ENCODE measurements around the gene EFCAB6.
"Not testable (repeated sequence)": the region's sequence is repeated elsewhere in the genome, so short reads cannot be mapped to it uniquely, and the experiment has no call there.

EFCAB6 gene

GRCh38 chr22:43711681-43712080 is 100.4 kb downstream of the EFCAB6 start:
- no peak for DNase-seq (ENCODE audit: low read depth, low spot score)

GRCh38 chr22:43707648-43708047 is 104.5 kb downstream of the EFCAB6 start:
- no peak for DNase-seq (ENCODE audit: low read depth, low spot score)

- no peak for DNase-seq (ENCODE audit: low read depth, low spot score)
Observed at GRCh38 chr22:43706571-43707328, 105.4 kb downstream of the EFCAB6 start.

- DNase-seq (ENCODE audit: low read depth, low spot score), result no peak
Observed at GRCh38 chr22:43706151-43706550, 106.0 kb downstream of the EFCAB6 start.

- no peak for DNase-seq (ENCODE audit: low read depth, low spot score)
Observed at GRCh38 chr22:43704051-43704450, 108.1 kb downstream of the EFCAB6 start.

- DNase-seq (ENCODE audit: low read depth, low spot score), result no peak
Observed at GRCh38 chr22:43698403-43698802, 113.7 kb downstream of the EFCAB6 start.

DNA sequence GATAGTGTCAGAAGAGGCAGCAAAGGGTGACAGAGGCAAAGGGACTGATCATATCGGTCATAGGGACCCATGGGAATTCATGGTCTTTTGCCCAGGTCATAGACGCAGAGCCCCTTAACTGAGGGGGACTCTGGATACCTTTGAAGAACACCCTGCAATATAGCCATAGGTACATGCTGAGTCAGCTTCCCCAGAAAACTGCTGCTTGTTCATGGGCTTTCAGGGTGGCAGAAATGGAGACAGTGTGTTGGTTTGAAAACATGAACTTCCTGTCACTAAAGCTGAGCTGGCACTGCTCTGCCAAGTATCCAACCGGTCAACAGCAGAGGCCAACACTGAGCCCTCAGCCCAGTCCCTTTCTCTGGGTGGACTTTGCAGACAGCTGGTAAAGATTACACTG is 114.2 kb downstream of the EFCAB6 start:
- no peak for DNase-seq (ENCODE audit: low read depth, low spot score)

DNA sequence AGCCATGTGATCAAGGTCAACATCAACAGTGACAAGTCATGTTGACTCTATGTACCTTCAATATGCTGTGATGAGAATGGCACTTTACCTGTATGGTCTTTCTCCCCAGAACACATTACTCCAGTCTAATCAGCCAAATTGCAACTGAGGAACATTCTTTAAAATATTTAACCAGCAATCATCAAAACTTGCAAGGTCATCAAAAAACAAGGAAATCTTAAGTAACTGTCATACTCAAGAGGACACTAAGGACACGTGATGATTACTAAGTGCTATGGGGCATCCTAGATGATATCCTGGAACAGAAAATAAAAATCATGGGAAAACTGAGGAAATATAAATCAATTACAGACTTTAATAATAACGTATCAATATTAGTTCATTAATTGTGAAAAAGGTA is 118.9 kb downstream of the EFCAB6 start:
- no peak for DNase-seq (ENCODE audit: low read depth, low spot score)

GRCh38 chr22:43689356-43689755 is 122.7 kb downstream of the EFCAB6 start:
- DNase-seq (ENCODE audit: low read depth, low spot score), result no peak

GRCh38 chr22:43682851-43683250 is 129.3 kb downstream of the EFCAB6 start:
- no peak for DNase-seq (ENCODE audit: low read depth, low spot score)

GRCh38 chr22:43681731-43682360 is 130.3 kb downstream of the EFCAB6 start:
- no peak for DNase-seq (ENCODE audit: low read depth, low spot score)

DNA sequence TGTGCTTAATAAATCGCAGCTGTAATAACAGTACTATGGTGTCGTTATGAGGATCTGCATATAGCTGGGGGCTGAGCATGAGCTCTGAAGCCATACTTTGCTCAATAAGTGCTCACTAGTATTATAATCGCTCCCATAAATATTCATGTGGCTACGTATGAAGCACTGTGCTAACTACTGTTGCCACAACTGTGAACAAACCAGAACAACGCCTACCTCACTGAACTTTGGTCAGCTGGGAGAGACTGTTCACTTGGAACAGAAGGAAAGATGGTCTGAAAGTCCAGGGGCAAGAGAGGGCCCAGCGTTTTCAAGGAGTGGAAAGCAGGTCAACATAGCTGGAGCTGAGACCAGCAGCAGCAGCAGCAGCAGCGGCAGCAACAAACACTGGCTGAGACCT is 141.6 kb downstream of the EFCAB6 start:
- DNase-seq (ENCODE audit: low read depth, low spot score), result no peak

DNA sequence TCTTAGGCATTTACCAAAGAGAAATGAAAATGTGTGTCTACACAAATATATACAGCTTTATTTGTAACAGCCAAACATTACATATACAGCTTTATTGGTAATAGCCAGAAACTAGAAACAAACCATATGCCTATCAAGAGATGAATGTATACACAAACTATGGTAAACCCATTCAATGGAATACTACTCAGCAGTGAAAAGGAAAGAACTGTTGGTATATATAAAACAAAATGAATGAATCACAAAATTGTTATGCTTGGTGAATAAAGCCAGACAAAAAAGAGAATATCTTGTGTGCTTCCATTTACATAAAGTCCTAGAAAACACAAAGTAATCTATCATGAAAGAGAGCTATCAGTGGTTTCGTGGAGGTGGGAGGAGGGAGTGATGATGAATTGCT is 142.9 kb downstream of the EFCAB6 start:
- DNase-seq (ENCODE audit: low read depth, low spot score), result no peak

DNA sequence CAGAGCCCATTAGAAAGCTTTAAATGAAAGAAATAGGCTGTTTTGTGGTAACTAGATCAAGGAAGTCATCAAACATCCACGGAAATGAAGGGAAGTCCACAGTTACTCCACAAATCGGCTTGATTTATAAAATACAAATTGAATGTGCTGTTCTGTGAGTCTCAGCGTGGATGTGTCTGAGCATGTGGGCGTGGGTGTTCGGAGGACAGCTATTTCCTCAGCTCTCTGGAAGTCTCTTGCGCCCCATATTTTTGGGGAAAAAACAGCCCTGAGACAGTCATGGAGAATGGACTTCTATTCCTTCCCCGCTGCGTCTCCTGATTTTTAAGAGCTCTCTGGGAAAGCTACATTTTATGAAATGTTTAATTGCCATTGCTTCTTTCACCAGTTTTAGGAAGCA is 144.4 kb downstream of the EFCAB6 start:
- no peak for DNase-seq (ENCODE audit: low read depth, low spot score)

- DNase-seq (ENCODE audit: low read depth, low spot score), result no peak
Observed at GRCh38 chr22:43666457-43666856, 145.6 kb downstream of the EFCAB6 start.

- no peak for DNase-seq (ENCODE audit: low read depth, low spot score)
Observed at GRCh38 chr22:43658823-43659222, 153.3 kb downstream of the EFCAB6 start.

- not testable (repeated sequence) for DNase-seq (ENCODE audit: low read depth, low spot score)
Observed at GRCh38 chr22:43656581-43656980, 155.5 kb downstream of the EFCAB6 start.

DNA sequence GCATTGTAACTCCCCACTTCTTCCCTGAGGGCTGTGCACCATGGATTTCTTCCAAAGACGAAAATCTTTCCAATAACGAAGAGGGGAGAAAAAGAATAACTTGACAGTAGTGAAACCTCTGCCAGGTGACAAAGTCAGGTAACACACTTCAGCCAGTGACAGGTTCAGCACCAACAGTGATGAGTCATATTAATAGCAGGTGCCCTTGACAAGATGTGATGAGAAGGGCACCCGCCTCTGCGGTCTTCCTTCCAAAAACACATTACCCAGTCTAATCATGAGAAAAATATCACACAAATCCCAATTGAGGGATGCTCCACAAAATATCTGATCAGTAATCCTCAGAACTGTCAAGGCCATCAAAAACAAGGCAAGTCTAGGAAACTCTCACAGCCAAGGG is 157.8 kb downstream of the EFCAB6 start:
- DNase-seq (ENCODE audit: low read depth, low spot score), result no peak

GRCh38 chr22:43652845-43653244 is 159.3 kb downstream of the EFCAB6 start:
- no peak for DNase-seq (ENCODE audit: low read depth, low spot score)

DNA sequence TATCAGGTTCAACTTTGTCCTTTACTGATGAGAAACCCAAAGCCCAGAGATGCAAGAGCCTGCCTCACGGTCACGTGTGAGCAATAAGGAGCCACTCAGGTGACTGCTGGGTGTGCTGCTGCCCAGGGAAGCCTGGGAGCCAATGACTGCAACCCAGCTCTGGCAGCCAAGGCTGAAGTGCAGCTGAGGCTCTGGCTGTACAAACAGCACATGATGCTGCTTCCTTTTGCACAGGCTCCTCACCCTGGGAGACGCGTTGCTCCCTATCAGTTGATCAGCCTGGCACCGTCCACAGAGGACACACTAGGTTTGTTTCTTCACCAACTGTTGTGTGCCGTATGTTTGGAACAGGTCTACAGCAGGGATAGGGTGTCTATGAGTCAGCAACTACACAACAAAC is 168.7 kb downstream of the EFCAB6 start:
- DNase-seq (ENCODE audit: low read depth, low spot score), result no peak

GRCh38 chr22:43642319-43643206 is 169.5 kb downstream of the EFCAB6 start:
- DNase-seq (ENCODE audit: low read depth, low spot score), result no peak

DNA sequence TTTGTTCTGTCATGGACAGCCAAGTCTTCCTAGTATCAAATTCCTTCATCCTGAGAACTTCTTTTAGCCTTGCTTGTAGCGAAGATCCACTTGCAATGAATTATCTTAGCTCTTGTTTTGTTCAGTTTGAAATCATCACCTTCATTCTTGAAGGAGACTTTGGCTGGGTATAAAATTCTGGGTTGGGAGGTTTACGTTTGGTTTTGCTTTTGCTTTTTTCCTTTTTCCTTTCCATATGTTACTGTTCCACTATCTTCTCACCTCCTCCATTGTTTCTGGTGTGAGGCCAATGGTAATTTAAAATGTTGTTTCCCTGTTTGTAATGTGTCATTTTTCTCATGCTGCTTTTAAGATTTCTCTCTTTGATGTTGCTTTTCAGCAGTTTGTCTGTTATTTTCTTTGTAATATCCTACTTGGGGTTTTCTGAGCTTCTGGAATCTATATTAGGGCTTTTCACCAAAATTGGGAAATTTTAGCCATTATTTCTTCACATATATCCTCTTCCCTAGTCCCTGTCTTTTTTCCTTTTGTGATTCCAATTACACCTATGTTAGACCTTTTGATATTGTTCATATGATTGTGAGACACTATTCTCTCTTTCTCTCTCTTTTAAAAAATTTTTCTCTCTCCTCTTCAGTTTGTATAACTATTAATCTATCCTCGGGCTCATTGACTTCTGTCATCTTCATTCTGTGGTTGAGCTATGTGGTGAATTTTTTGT is 172.7 kb downstream of the EFCAB6 start:
- DNase-seq (ENCODE audit: low read depth, low spot score), result no peak

Measured in activated naive CD8-positive, alpha-beta T cell treated with anti-CD3 and anti-CD28 coated beads, Interleukin-2, amount 50 U/mL, for 16 hours (primary cell).